Measurements from ENCODE around the gene PRR36.

PRR36 gene

DNA sequence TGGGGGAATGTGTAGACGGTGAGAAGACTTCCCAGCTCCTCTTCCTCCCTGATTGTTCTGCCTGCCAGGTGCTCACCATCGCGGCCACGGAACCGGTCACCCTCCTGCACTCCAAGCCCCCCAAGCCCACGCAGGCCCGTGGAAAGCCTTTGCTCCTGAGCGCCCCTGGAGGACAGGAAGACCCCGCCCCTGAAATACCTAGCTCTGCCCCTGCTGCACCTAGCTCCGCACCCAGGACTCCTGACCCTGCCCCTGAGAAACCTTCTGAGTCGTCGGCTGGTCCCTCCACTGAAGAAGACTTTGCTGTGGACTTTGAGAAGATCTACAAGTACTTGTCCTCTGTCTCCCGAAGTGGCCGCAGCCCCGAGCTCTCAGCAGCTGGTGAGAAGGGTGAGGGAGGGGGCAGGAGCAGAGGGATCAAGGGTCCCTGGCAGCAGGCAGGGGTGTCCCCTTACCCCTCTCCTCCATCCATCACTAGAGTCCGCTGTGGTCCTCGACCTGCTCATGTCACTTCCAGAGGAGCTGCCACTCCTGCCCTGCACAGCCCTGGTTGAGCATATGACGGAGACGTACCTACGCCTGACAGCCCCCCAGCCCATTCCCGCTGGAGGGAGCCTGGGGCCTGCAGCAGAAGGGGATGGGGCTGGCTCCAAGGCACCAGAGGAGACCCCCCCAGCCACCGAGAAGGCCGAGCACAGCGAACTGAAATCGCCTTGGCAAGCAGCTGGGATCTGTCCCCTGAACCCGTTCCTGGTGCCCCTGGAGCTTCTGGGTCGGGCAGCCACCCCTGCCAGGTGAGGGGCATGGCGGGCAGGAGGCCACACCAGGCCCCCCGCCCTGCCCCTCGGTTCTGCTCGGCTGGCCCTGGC is 48.0 kb upstream of the PRR36 start:
- TF ChIP-seq SPI1 (IDR thresholded peaks at IDR 0.05; ENCODE audit: borderline replicate concordance, low read depth) (no peak), GABPA (IDR thresholded peaks at IDR 0.05; ENCODE audit: low read depth) (no peak), POLR2AphosphoS5 (IDR thresholded peaks at IDR 0.05; ENCODE audit: low read depth) (no peak)
- TF ChIP-seq, protein P1, sequence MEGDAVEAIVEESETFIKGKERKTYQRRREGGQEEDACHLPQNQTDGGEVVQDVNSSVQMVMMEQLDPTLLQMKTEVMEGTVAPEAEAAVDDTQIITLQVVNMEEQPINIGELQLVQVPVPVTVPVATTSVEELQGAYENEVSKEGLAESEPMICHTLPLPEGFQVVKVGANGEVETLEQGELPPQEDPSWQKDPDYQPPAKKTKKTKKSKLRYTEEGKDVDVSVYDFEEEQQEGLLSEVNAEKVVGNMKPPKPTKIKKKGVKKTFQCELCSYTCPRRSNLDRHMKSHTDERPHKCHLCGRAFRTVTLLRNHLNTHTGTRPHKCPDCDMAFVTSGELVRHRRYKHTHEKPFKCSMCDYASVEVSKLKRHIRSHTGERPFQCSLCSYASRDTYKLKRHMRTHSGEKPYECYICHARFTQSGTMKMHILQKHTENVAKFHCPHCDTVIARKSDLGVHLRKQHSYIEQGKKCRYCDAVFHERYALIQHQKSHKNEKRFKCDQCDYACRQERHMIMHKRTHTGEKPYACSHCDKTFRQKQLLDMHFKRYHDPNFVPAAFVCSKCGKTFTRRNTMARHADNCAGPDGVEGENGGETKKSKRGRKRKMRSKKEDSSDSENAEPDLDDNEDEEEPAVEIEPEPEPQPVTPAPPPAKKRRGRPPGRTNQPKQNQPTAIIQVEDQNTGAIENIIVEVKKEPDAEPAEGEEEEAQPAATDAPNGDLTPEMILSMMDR (IDR thresholded peaks at IDR 0.05; ENCODE audit: insufficient read depth, low read length): no peak
- TF ChIP-seq, protein P2, sequence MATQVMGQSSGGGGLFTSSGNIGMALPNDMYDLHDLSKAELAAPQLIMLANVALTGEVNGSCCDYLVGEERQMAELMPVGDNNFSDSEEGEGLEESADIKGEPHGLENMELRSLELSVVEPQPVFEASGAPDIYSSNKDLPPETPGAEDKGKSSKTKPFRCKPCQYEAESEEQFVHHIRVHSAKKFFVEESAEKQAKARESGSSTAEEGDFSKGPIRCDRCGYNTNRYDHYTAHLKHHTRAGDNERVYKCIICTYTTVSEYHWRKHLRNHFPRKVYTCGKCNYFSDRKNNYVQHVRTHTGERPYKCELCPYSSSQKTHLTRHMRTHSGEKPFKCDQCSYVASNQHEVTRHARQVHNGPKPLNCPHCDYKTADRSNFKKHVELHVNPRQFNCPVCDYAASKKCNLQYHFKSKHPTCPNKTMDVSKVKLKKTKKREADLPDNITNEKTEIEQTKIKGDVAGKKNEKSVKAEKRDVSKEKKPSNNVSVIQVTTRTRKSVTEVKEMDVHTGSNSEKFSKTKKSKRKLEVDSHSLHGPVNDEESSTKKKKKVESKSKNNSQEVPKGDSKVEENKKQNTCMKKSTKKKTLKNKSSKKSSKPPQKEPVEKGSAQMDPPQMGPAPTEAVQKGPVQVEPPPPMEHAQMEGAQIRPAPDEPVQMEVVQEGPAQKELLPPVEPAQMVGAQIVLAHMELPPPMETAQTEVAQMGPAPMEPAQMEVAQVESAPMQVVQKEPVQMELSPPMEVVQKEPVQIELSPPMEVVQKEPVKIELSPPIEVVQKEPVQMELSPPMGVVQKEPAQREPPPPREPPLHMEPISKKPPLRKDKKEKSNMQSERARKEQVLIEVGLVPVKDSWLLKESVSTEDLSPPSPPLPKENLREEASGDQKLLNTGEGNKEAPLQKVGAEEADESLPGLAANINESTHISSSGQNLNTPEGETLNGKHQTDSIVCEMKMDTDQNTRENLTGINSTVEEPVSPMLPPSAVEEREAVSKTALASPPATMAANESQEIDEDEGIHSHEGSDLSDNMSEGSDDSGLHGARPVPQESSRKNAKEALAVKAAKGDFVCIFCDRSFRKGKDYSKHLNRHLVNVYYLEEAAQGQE (IDR thresholded peaks at IDR 0.05; ENCODE audit: insufficient replicate concordance, low read depth): no peak
- Histone ChIP-seq H3K4me3 (replicated peaks; ENCODE audit: insufficient read depth, low read length) (no peak overlapping the region), H3K27me3 (ENCODE audit: insufficient read depth, poor library complexity, severe bottlenecking) (no peaks in the 10 kb centered on the region), H3K27ac (replicated peaks) (no peak overlapping the region)
- DNase-seq (ENCODE audit: low read depth in 1 of 2, low spot score in 1 of 2): no peak

DNA sequence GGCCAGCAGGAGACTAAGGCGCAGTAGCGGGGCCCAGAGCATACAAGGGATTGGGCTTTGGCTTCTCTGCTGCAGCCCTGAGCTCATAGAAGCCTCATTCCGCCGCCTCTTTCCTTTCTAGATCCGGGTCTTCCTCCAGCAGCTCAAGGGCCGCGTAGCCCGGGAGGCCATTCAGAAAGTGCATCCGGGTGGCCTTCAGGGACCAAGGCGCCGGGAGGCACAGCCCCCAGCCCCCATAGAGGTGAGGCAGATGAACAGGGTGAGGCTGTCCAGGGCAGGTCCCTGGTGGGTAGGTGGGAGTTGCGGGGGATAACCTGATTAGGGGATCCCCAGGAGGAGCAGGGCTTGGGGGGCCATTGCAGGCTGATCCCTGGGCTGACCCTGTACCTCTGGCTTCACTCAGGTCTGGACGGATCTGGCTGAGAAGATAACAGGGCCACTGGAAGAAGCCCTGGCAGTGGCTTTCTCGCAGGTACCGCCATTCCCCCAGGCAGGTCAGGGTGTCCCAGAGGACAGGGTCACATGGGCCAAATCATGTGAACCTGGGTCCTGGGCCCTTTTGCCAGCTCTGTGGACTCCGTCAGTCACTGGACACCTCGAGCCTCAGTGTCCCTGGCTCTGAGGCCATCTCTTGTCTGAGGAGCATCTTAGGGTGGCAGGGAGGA is 47.2 kb upstream of the PRR36 start:
- peak overlapping the region; percentile 57 for H3K27ac ChIP-seq (replicated peaks)
- TF ChIP-seq, protein P1 (IDR thresholded peaks at IDR 0.05; ENCODE audit: insufficient read depth, low read length): no peak
- TF ChIP-seq POLR2AphosphoS5 (IDR thresholded peaks at IDR 0.05; ENCODE audit: low read depth) (no peak), GABPA (IDR thresholded peaks at IDR 0.05; ENCODE audit: low read depth) (no peak), SPI1 (IDR thresholded peaks at IDR 0.05; ENCODE audit: borderline replicate concordance, low read depth) (no peak)
- TF ChIP-seq, protein P2 (IDR thresholded peaks at IDR 0.05; ENCODE audit: insufficient replicate concordance, low read depth): no peak
- peak overlapping the region; percentile 54 for H3K4me3 ChIP-seq (replicated peaks; ENCODE audit: insufficient read depth, low read length)
- H3K27me3 ChIP-seq (ENCODE audit: insufficient read depth, poor library complexity, severe bottlenecking): no peaks in the 10 kb centered on the region
- no peak for DNase-seq (ENCODE audit: low read depth in 1 of 2, low spot score in 1 of 2)

DNA sequence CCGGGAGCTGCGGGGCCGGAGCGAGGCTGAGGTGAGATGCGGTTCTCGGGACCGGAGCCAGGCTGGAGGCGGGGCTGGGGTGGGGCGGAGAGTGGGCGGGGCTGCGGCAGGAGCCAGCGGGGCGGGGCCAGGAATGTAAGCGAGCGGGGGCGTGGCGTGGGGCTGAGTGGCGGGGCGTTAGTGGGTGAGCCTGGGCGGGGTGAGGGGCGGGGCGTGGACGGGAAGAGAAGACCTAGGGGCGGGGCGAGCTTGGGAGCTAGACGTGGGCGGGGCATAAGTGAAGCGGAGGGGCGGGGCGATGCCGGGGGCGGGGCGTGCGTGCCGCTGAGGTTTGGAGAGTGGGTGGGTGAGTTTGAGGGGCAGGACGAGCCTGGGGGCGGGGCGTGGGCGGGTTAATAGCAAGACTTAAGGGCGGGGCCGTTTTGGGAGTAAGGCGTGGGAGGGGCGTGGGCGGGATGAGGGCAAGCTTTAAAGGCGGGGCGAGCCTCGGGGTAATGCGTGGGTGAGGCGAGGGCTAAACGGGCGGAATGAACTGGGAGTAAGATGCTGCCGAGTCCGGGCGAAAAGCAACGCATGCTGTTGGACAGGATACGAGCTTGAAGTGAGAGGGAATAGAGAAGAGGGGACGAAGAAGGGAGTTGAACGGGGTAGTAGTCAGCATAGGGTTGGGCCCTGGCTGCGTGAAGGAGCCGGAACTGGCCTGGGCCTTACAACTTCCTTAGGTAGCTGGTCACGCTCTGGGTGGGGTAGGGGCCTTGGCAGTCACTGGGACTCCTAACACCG is 46.5 kb upstream of the PRR36 start:
- Histone ChIP-seq H3K27ac (replicated peaks) (peak overlapping the region; percentile 57), H3K27me3 (ENCODE audit: insufficient read depth, poor library complexity, severe bottlenecking) (peaks cover 3% of the 10 kb centered on the region), H3K4me3 (replicated peaks; ENCODE audit: insufficient read depth, low read length) (peak overlapping the region; percentile 85)
- DNase-seq (ENCODE audit: low read depth in 1 of 2, low spot score in 1 of 2): peak; percentile 90 to 97
- TF ChIP-seq, protein P2 (IDR thresholded peaks at IDR 0.05; ENCODE audit: insufficient replicate concordance, low read depth): no peak
- TF ChIP-seq SPI1 (IDR thresholded peaks at IDR 0.05; ENCODE audit: borderline replicate concordance, low read depth) (no peak), POLR2AphosphoS5 (IDR thresholded peaks at IDR 0.05; ENCODE audit: low read depth) (no peak), GABPA (IDR thresholded peaks at IDR 0.05; ENCODE audit: low read depth) (no peak)
- TF ChIP-seq, protein P1 (IDR thresholded peaks at IDR 0.05; ENCODE audit: insufficient read depth, low read length): no peak
